ENCODE measurements around the gene ATMIN. TPM values are rescaled to one million over a fixed set of nuclear protein-coding genes. Genes with fewer than 3 reads are reported as not detected.

The ATMIN gene
- total and polyA plus RNA-seq, 2 of the 13 experiments (the other 11 are each of a cell fraction or from before 2014, with no cell fraction given), result 34.6 to 60.4 TPM

GRCh38 chr16:81006211-81006812, 29.3 kb upstream of the ATMIN start (continued):
- TF ChIP-seq, protein P1, sequence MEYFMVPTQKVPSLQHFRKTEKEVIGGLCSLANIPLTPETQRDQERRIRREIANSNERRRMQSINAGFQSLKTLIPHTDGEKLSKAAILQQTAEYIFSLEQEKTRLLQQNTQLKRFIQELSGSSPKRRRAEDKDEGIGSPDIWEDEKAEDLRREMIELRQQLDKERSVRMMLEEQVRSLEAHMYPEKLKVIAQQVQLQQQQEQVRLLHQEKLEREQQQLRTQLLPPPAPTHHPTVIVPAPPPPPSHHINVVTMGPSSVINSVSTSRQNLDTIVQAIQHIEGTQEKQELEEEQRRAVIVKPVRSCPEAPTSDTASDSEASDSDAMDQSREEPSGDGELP (IDR thresholded peaks at IDR 0.05; ENCODE audit: borderline replicate concordance, low read depth), result peak; percentile 20; the same call in 1 of the 2 replicates
- TF ChIP-seq ZNF235 (CRISPR knock-in tag; IDR thresholded peaks at IDR 0.05; ENCODE audit: borderline replicate concordance) (peak; percentile 95), ZNF891 (CRISPR knock-in tag; IDR thresholded peaks at IDR 0.05) (peak; percentile 19; the same call in 1 of the 2 replicates), ONECUT2 (CRISPR knock-in tag; IDR thresholded peaks at IDR 0.05) (0 out of 2 replicates have a peak, but pooled peaks have one; percentile 23), GTF3A (CRISPR knock-in tag; conservative IDR thresholded peaks at IDR 0.05) (0 out of 2 replicates have a peak, but pooled peaks have one; percentile 6), RCOR2 (CRISPR knock-in tag; IDR thresholded peaks at IDR 0.05) (0 out of 2 replicates have a peak, but pooled peaks have one; percentile 35), HOXA7 (CRISPR knock-in tag; IDR thresholded peaks at IDR 0.05) (no peak), RARA (CRISPR knock-in tag; IDR thresholded peaks at IDR 0.05) (peak; percentile 20; the same call in 1 of the 2 replicates), PRDM15 (CRISPR knock-in tag; IDR thresholded peaks at IDR 0.05) (peak; percentile 86), AGO2 (optimal IDR thresholded peaks at IDR 0.05; ENCODE audit: low read depth, low read length) (peak; percentile 92), ARID4A (CRISPR knock-in tag; IDR thresholded peaks at IDR 0.05; ENCODE audit: borderline replicate concordance) (peak; percentile 92; the same call in 1 of the 2 replicates), MTA3 (CRISPR knock-in tag; IDR thresholded peaks at IDR 0.05) (peak; percentile 14; the same call in 1 of the 2 replicates), SALL1 (CRISPR knock-in tag; IDR thresholded peaks at IDR 0.05) (peak; percentile 73; the same call in 1 of the 2 replicates), NFKBIZ (CRISPR knock-in tag; IDR thresholded peaks at IDR 0.05) (peak; percentile 83; the same call in 1 of the 2 replicates), ZFP82 (CRISPR knock-in tag; IDR thresholded peaks at IDR 0.05; ENCODE audit: borderline replicate concordance) (0 out of 2 replicates have a peak, but pooled peaks have one; percentile 93), ZFX (CRISPR knock-in tag; IDR thresholded peaks at IDR 0.05; ENCODE audit: low read depth) (peak; percentile 59), LCORL (IDR thresholded peaks at IDR 0.05) (no peak), LCORL (CRISPR knock-in tag; IDR thresholded peaks at IDR 0.05) (peak; percentile 18; the same call in 1 of the 2 replicates), ZNF432 (CRISPR knock-in tag; IDR thresholded peaks at IDR 0.05; ENCODE audit: borderline replicate concordance) (peak; percentile 77; the same call in 1 of the 2 replicates)
- TF ChIP-seq, protein P2, sequence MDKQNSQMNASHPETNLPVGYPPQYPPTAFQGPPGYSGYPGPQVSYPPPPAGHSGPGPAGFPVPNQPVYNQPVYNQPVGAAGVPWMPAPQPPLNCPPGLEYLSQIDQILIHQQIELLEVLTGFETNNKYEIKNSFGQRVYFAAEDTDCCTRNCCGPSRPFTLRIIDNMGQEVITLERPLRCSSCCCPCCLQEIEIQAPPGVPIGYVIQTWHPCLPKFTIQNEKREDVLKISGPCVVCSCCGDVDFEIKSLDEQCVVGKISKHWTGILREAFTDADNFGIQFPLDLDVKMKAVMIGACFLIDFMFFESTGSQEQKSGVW (CRISPR knock-in tag; IDR thresholded peaks at IDR 0.05; ENCODE audit: borderline replicate concordance), result peak; percentile 93; the same call in 1 of the 2 replicates
